ENCODE measurements around the gene WNT2. TPM values are rescaled to one million over a fixed set of nuclear protein-coding genes. Genes with fewer than 3 reads are reported as not detected.

Gene WNT2
- total RNA-seq, 1 donor from 2014 or later: 0.07 TPM

DNA sequence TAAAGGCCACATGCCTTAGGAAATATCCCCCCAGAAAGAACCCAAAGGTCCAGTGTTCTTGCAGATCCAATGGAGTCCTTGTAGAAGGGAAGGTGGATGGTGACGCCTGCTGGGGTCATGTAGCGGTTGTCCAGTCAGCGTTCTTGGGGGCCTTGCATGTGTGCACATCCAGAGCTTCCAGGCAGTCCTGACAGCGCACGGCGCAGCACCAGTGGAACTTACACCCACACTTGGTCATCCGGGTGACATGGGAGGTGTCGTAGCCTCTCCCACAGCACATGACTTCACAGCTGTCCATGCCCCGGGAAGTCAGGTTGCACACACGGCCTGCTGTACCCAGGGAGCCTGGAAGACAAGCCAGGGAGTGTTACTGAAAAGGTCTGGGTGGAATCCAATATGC, 44.8 kb downstream of the WNT2 start:
- DNase-seq (ENCODE audit: low read depth) (no peak), FAIRE-seq (no peak)
- Mint-ChIP-seq H3K36me3 (ENCODE audit: low read depth, unreplicated experiment) (no peaks in the 10 kb centered on the region), H3K27ac (ENCODE audit: unreplicated experiment) (no peak overlapping the region), H3K9me3 (ENCODE audit: unreplicated experiment) (peaks cover 3% of the 10 kb centered on the region), H3K27me3 (ENCODE audit: low read depth, unreplicated experiment) (peaks cover 4% of the 10 kb centered on the region), H3K4me3 (ENCODE audit: unreplicated experiment) (no peak overlapping the region), H3K4me1 (ENCODE audit: low read depth, unreplicated experiment) (peaks cover 15% of the 10 kb centered on the region)
- Histone ChIP-seq H4K20me1 (ENCODE audit: insufficient read depth, low read length) (no peaks in the 10 kb centered on the region), H3K4me2 (ENCODE audit: low read length) (no peak overlapping the region), H3K4me3 (ENCODE audit: insufficient read depth, low read depth, low read length) (no peak overlapping the region), H3K36me3 (ENCODE audit: insufficient read depth, low read length) (no peaks in the 10 kb centered on the region), H2AFZ (ENCODE audit: low read depth, low read length) (no peak overlapping the region), H3K4me1 (ENCODE audit: insufficient read depth, low read length) (no peaks in the 10 kb centered on the region), H3K27ac (ENCODE audit: low read depth, low read length) (no peak overlapping the region), H3K9me3 (ENCODE audit: insufficient read depth, low read depth, low read length) (no peaks in the 10 kb centered on the region), H3K79me2 (ENCODE audit: insufficient read depth, low read length) (no peaks in the 10 kb centered on the region), H3K9ac (ENCODE audit: low read length) (no peak overlapping the region), H3K27me3 (ENCODE audit: insufficient read depth, low read length) (no peaks in the 10 kb centered on the region)
- TF ChIP-seq, protein P1, sequence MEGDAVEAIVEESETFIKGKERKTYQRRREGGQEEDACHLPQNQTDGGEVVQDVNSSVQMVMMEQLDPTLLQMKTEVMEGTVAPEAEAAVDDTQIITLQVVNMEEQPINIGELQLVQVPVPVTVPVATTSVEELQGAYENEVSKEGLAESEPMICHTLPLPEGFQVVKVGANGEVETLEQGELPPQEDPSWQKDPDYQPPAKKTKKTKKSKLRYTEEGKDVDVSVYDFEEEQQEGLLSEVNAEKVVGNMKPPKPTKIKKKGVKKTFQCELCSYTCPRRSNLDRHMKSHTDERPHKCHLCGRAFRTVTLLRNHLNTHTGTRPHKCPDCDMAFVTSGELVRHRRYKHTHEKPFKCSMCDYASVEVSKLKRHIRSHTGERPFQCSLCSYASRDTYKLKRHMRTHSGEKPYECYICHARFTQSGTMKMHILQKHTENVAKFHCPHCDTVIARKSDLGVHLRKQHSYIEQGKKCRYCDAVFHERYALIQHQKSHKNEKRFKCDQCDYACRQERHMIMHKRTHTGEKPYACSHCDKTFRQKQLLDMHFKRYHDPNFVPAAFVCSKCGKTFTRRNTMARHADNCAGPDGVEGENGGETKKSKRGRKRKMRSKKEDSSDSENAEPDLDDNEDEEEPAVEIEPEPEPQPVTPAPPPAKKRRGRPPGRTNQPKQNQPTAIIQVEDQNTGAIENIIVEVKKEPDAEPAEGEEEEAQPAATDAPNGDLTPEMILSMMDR (IDR thresholded peaks at IDR 0.05; ENCODE audit: insufficient read depth, low read depth, low read length): no peak
- TF ChIP-seq EZH2 (IDR thresholded peaks at IDR 0.05; ENCODE audit: insufficient read depth, low read length): no peak

DNA sequence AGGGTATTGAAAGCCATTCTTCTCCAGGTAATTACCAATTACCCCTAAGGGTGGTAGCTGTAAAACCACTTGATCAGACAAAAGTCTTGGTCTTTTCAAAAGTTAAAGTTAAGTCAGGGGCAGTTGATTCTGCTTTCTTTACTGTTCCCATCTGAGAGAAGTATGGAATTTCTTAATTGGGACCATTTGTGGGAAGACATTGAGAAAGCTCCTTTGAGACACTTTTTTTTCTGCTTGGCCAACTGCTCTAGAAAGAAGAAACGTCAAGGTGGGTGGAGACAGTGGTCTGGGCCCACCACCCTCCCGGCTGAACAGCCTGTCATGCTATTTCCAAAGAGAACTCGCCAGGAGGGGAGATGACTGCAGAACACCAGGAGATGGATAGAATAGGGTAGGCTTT, 45.3 kb downstream of the WNT2 start:
- Histone ChIP-seq H3K27me3 (ENCODE audit: insufficient read depth, low read length) (no peaks in the 10 kb centered on the region), H3K9me3 (ENCODE audit: insufficient read depth, low read depth, low read length) (no peaks in the 10 kb centered on the region), H2AFZ (ENCODE audit: low read depth, low read length) (no peak overlapping the region), H3K79me2 (ENCODE audit: insufficient read depth, low read length) (no peaks in the 10 kb centered on the region), H4K20me1 (ENCODE audit: insufficient read depth, low read length) (no peaks in the 10 kb centered on the region), H3K9ac (ENCODE audit: low read length) (no peak overlapping the region), H3K36me3 (ENCODE audit: insufficient read depth, low read length) (no peaks in the 10 kb centered on the region), H3K4me1 (ENCODE audit: insufficient read depth, low read length) (no peaks in the 10 kb centered on the region), H3K4me2 (ENCODE audit: low read length) (no peak overlapping the region), H3K4me3 (ENCODE audit: insufficient read depth, low read depth, low read length) (no peak overlapping the region), H3K27ac (ENCODE audit: low read depth, low read length) (no peak overlapping the region)
- Mint-ChIP-seq H3K4me1 (ENCODE audit: low read depth, unreplicated experiment) (peaks cover 11% of the 10 kb centered on the region), H3K9me3 (ENCODE audit: unreplicated experiment) (peaks cover 3% of the 10 kb centered on the region), H3K36me3 (ENCODE audit: low read depth, unreplicated experiment) (no peaks in the 10 kb centered on the region), H3K4me3 (ENCODE audit: unreplicated experiment) (no peak overlapping the region), H3K27me3 (ENCODE audit: low read depth, unreplicated experiment) (peaks cover 4% of the 10 kb centered on the region), H3K27ac (ENCODE audit: unreplicated experiment) (no peak overlapping the region)
- DNase-seq (ENCODE audit: low read depth) (no peak), FAIRE-seq (no peak)
- TF ChIP-seq EZH2 (IDR thresholded peaks at IDR 0.05; ENCODE audit: insufficient read depth, low read length): no peak
- TF ChIP-seq, protein P1 (IDR thresholded peaks at IDR 0.05; ENCODE audit: insufficient read depth, low read depth, low read length): no peak

DNA sequence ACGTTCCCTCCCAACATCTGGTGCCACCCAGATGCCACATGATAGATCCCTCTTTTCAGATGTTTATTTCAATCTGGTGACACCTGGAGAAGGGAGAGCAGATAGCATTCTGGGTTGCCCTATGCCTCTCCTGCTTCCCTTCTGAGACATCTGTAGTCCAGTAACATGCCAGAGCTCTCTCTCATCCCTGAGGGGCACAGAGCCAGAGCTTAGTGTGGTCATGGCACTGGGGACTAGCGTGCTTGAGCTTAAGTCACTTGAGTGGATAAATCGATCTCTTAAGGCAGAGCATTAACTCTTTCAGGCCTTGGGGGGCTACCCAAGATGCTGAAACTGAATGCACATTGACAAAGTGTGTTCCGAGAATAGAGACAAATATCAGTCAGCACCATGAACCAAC, 47.9 kb downstream of the WNT2 start:
- Histone ChIP-seq H3K79me2 (ENCODE audit: insufficient read depth, low read length) (no peaks in the 10 kb centered on the region), H3K4me2 (ENCODE audit: low read length) (no peak overlapping the region), H3K27ac (ENCODE audit: low read depth, low read length) (no peak overlapping the region), H4K20me1 (ENCODE audit: insufficient read depth, low read length) (no peaks in the 10 kb centered on the region), H3K9ac (ENCODE audit: low read length) (no peak overlapping the region), H3K9me3 (ENCODE audit: insufficient read depth, low read depth, low read length) (no peaks in the 10 kb centered on the region), H2AFZ (ENCODE audit: low read depth, low read length) (no peak overlapping the region), H3K27me3 (ENCODE audit: insufficient read depth, low read length) (no peaks in the 10 kb centered on the region), H3K4me3 (ENCODE audit: insufficient read depth, low read depth, low read length) (no peak overlapping the region), H3K36me3 (ENCODE audit: insufficient read depth, low read length) (no peaks in the 10 kb centered on the region), H3K4me1 (ENCODE audit: insufficient read depth, low read length) (peaks cover 9% of the 10 kb centered on the region)
- no peak for FAIRE-seq
- Mint-ChIP-seq H3K4me3 (ENCODE audit: unreplicated experiment) (no peak overlapping the region), H3K4me1 (ENCODE audit: low read depth, unreplicated experiment) (peaks cover 6% of the 10 kb centered on the region), H3K27me3 (ENCODE audit: low read depth, unreplicated experiment) (peaks cover 4% of the 10 kb centered on the region), H3K27ac (ENCODE audit: unreplicated experiment) (no peak overlapping the region), H3K36me3 (ENCODE audit: low read depth, unreplicated experiment) (no peaks in the 10 kb centered on the region), H3K9me3 (ENCODE audit: unreplicated experiment) (peaks cover 3% of the 10 kb centered on the region)
- no peak for DNase-seq (ENCODE audit: low read depth)
- TF ChIP-seq EZH2 (IDR thresholded peaks at IDR 0.05; ENCODE audit: insufficient read depth, low read length): no peak
- TF ChIP-seq, protein P1 (IDR thresholded peaks at IDR 0.05; ENCODE audit: insufficient read depth, low read depth, low read length): no peak
